Umbilical cord (tissue), 2 donors: ENCODE measurements around the gene LOX. TPM values are rescaled to one million over a fixed set of nuclear protein-coding genes. Genes with fewer than 3 reads are reported as not detected.

ENCODE experiments used
- DNase-seq: peaks from one replicate; pipeline ENCODE4 v3.0.0-alpha.2; 2015; ENCODE audit warnings: low spot score
- total RNA-seq: library from RNA; depleted of rRNA; stranded (reverse); fragments of >200 nt; gene quantifications from one replicate; pipeline ENCODE4 v1.2.3, GENCODE V29; 2014; ENCODE audit warnings: low replicate concordance; ENCODE audit not compliant: insufficient read depth

Gene LOX, protein sequence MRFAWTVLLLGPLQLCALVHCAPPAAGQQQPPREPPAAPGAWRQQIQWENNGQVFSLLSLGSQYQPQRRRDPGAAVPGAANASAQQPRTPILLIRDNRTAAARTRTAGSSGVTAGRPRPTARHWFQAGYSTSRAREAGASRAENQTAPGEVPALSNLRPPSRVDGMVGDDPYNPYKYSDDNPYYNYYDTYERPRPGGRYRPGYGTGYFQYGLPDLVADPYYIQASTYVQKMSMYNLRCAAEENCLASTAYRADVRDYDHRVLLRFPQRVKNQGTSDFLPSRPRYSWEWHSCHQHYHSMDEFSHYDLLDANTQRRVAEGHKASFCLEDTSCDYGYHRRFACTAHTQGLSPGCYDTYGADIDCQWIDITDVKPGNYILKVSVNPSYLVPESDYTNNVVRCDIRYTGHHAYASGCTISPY
- total RNA-seq: 303 TPM

DNA sequence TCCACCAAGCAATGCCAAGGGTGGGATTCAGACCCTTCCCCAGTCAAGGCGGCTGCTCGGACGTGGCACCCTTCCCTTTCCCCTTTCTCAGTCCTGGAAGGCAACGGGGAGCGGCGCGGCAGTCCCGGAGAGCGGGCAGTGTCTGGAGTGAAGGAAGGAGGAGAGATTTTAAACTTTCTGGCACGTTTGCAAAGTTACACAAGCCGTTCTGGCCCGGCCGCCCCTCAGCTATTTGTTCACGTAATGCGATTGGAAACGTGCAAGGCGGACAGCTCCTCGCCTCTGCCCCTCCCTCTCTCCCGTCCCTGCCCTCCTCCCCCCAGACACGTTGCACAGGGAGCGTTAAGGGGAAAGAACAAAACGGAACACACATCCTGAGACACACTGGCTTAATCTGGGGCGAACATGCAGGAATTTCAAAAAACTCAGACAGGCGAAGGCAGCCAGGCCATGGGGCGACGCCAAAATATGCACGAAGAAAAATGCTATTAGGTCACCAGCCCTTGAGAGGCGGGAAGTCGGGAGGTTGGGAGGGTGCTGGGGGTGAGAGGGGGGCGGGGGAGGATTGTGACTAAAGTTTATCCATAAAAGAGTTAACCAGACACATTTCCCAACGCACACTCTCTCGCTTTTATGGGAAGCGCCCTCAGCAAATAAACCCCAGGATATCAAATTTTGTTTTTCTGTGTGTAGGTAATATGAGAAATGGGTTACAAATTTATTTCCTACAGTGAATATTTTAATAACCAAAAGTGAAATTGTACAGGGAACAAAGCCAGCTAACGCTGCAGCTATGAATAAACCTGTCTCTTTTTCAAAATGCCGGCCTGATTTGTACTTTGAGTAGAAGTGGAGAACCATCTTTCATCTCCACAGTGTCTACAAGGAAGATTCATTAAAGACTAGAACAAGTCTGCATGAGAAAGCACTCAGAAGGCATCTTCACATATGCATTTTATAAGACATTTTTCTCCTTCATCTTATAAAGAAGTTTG is at the start of gene LOX:
LOX (minus strand) TSS at position 144 of the 995 bp plus-strand sequence. CDS start 274 bp downstream, outside the sequence.
- DNase-seq: peak; percentile 97

DNA sequence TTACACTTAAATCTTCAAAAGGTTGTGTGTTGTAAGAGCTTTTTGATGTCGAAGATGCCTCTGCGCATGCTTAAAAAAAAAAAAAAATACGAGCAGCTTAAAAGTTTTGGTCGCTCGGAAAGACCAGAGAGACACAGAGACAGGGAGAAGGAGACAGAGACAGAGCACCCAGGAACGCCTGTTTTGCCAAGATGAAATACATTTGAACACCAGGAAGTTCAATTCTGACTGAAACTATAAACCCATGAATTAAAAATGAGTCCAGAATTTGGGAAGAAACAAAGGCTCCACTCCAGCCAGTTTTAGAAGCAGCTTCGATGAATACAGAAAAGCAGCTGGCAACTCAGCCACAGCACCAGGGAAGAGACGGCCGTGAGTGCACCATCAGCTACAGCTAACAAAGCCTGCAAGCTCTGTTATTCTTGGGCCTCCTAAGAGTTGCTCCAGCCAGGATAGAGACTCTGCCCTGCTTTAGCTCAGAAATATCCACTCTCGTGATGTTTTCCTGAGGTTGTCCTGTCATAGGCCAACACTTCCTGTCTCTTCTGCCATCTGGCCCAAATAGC is 48.8 kb upstream of the LOX start:
- DNase-seq: peak; percentile 67

GRCh38 chr5:122126177-122126755 is 48.2 kb upstream of the LOX start:
- DNase-seq: peak; percentile 76

DNA sequence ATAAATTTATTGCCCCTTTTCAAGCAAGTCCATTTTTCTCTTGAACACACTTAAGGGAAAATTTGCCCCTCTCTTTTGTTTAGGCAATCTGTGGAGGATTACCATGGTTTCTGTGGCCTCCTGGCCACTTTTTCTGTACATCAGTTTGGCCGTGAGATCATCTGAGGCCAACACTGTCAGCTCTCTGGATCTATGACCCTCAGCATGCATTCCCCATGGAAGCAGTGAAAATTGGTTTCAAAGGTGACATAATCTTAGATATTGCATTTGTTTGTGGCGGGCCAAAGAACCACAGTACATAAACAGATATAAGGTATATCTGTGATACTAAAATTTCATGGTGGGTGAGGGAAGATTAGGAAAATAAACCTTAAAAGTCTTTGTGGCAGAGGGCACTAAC is 46.7 kb upstream of the LOX start:
- DNase-seq: no peak

DNA sequence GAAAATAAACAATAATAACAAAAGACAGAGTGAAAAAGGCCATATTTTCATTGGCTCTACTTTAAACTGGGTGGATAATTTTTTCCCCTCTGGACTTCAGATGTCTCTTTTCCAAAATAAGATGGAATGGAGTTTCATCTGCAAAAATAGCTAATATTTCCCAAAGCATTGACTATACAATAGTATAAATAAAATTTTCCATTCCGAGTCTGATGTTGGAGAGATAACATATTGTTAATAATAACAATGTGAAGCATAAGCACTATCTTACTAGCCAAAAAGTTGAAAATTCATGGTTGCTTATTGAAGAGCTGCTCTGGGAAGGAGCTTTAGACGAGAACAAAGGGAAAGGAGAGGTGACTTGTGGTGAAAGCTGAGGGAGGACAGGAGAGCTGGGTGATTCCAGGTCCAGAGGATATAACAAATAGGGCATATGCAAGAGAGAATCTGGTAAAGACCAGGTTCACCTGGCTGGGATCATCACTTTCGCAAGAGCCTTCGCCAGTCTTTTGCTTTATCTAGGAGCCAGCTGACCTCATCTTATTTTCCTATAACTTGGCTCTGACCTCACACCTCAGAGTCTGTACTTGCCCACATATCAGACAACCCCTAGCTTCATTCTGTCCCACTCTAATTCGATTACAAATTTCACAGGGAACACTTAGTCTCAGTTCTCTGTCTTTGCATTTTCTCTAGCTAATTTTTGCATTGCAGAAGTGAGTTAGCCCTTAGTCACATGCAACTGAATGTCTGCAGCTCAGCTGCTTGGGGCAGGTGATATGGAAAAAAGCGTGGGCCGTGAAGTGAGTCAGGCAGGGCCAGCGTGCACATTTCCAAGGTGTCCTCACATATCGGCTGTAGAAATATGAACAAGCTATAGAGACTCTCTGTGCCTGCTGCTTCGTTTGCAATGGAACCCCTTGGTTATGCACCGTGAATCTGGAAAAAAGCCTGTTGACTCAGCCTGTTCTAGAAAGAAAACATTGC is 43.7 kb upstream of the LOX start:
- DNase-seq: no peak

DNA sequence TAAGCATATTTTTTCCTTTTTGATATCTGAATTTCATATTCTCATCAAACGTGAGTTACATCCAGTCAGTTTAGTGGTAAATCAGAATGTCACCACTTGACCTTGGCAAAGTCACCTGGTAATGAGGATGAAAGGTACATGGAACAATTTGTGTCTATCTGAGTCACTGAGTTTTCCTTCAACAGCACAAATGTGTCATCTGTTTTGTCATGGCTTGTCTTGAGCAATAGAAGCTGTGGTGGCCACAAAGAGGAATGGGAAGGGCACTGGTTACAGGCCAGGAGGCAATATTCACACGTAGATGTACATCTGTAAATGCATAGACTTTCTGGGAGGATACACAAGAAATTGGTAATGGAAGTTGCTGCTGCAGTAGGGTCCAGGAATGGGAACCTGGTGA is 42.9 kb upstream of the LOX start:
- no peak for DNase-seq

DNA sequence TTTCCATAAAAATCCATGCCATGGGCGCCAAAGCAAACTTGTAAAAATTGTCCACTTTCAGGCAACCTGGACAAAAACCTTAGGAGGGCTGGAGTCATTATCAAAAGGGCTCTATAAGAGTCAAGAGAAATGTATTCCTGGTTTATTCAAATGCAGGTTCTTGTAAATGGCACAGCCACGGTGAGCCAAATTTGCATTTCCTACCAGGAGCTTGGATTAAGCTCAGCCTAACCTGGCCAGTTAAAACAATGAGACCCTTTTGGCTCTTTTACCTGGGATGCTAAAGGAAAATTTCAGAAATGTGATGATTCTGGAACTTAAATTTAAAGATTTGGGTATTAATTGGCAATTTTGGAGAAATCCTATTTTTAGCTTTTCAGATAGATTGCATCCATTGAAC is 42.4 kb upstream of the LOX start:
- DNase-seq: no peak

GRCh38 chr5:122119205-122119604 is 41.1 kb upstream of the LOX start:
- DNase-seq: no peak

DNA sequence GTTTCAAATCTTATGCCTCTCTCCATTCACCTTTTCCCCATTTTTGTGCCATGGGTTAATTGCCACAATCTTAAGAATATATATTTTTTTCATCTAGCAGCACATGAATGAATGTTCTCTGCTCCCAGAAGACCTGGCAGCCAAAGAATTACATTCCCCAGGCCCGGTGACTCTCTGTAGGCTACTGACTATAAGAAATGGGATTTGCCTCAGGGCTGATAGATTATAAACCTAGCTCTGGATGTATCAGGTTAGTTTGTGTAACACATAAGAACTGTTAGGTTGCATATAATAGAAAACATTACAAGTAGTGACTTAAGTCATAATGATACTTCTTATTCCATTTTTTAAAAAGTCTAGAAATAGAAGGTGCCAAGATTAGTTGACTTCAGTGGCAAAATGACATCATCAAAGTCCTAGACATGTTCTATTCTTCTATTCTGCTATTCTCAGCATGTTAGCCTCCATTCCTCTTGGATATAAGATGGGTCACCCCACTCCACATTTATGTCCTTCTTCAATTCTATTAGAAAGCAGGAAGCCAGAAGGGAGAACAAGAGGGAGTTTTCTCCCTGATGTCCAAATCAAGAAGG is 40.4 kb upstream of the LOX start:
- no peak for DNase-seq

DNA sequence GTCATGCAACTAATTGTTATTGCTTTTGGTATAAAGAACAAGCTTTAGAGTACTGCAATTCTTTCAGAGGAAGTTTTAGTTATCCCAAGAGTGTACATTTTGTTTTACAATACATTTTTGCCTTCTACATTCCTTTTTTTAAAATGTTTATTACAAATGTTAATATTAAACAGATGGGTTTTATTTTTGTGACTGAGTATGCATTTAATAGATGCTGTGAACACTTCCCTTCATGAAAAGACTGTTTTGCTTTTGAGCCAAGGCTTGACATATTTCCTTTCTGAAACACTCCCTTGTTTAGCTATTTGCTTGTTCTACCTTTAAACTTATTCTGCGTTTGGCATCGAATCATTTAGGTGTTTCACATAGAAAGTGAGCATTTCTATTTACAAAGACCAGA is 36.4 kb upstream of the LOX start:
- no peak for DNase-seq

DNA sequence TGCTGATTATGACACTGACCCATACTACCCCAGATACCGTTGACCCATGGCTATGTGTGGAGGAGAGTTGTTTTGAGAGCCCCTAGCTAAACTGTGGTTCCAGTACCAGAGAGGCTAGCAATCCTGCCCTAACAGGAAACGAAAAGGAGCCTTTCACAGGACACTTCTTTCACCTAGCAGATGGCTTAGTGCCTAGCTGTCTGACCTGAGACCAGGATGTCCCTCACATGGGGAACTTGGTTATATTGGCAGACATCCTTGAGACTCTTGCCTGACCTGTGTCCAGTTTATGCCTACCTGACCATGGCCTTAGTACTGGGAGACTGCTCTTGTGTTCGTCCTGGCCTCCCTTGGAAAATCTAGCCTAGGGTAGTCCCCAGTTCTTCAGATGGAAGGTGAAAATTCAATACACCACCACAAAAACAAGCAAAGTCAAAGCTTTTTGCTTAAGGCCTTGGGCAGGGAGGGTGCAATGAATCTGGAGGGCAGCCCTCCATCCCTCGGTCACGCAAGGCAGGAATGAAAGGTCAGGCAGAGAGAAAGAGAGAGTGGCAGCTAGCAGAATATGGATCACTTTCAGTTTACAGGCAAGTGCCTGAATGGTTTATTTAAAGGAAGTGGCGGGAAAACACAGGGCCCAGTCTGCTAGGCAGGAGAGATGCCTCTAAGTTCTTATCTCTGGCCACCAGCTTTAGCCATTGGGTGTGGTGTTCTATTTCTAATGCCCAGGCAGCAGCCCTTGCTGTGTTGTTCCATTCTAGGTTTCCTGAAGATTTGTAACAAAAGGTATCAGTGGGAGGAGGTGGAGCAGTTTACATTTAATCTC is 34.9 kb upstream of the LOX start:
- DNase-seq: no peak

- no peak for DNase-seq
Measured at GRCh38 chr5:122112063-122112462, 34.0 kb upstream of the LOX start.

DNA sequence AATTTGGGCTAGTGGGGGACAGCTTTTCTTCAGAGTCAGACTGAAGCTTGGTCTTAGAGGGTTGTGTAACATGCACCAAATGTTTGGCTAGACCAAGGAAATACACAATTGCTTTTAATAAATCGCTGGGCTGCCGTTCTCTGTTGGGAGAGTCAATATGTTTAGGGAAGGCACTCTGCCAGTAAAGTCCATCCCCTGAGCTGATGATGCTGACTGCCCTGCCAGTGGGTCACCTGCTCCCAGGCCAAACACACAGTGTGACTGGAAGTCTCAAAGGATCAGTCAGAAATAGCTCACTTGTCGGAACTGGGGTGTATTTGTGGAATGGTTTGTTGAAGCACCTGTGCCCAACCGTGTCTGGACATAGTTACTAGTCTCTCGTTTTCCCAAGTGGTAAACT is 33.4 kb upstream of the LOX start:
- DNase-seq: no peak

GRCh38 chr5:122110987-122111386 is 32.9 kb upstream of the LOX start:
- DNase-seq: peak; percentile 17

DNA sequence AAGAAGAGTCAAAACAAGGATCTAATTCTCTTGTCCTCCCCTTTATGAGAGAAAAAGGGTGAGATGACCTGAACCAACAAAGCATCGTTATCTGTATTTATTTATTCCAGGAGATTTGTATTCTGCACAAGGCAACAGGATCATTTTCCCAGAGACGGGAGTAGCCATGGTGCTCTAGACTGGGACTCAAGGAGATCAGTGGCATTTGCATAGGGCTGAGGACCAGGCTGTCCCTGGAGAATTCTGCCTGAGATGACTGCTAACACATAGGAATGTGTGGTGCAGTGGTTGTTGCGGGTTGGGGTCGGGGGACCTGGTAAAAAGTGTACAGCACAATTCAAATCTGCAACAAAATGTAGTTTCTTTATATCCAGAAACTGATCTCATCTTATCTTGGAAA is 29.0 kb upstream of the LOX start:
- DNase-seq: no peak

DNA sequence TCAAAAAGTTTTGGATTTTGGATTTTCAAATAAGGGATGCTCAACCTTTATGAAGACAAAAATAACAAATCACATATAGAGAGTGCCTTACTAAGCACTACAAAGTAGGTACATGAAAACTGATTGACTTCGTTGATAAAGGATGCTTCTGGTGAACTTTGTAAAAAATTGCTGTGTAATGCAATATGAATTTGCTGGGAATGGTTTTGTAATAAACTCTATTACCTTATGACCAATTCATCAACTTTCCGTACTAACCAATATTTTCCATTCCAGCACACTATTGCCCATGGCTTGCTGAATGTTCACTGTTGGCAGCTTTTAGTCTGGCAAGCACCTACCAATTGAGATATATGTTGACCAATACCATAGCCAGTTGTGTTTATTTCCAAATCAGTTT is 27.9 kb upstream of the LOX start:
- DNase-seq: no peak

- DNase-seq: no peak
Measured at GRCh38 chr5:122102825-122103224, 24.8 kb upstream of the LOX start.

DNA sequence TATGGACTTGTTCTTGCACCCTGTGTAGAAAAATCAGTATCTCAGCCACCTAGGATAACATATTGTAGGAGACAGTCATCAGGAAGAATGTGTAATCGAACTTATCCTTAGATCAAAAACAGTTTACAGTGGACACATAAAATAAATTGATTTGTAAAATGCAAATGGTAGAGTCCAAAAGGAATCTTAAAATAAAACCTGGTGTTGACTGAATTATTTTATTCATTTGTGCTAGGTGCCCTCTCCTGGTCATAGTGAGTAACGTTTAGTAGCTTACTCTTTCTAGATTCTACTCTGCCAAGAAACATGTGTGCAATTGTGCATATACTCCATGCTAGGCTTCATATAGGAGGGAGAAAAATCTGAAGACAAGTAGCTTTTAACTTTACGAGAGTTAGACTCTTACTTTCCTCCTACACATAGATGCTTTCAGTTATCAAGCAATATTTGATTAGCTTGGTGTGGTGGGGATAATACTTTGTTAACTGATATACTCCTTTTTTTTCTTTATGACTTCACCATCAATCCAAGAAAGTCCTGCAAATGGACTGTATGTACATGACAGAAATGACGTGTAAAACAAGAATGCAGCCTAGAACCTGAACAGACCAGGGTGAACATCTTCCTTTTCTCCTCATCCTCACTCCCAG is 23.7 kb upstream of the LOX start:
- peak; percentile 75 for DNase-seq
